Kidney (tissue), 14 donors: ENCODE results near the gene CACNG8. TPM values are rescaled to one million over a fixed set of nuclear protein-coding genes. Genes with fewer than 3 reads are reported as not detected.

Experiments used
- DNase-seq, 5 donors: peaks; one replicate each; pipeline ENCODE4 v3.0.0-alpha.2; 2013 to 2020
- FAIRE-seq: peaks from 2 replicates; lab custom pipeline; 2012; peaks lifted over from hg19 to GRCh38; lab: Jason Lieb, UNC
- H3K27ac ChIP-seq, 2 donors: one replicate each; pipeline ENCODE4 v1.7.0; 2013; ENCODE audit warnings: low read depth in 2 of 2, low read length in 2 of 2, inconsistent platforms in 1 of 2
- H3K27me3 ChIP-seq: one replicate; pipeline ENCODE4 v1.7.1; 2013; ENCODE audit warnings: low read length, inconsistent platforms; ENCODE audit not compliant: control insufficient read depth, insufficient read depth
- H3K36me3 ChIP-seq, 3 donors: one replicate each; pipeline versions ENCODE4 v1.7.0 to v1.7.1; 2013; ENCODE audit warnings: low read length in 3 of 3, control low read depth in 1 of 3, inconsistent platforms in 1 of 3; ENCODE audit not compliant: insufficient read depth in 3 of 3, control insufficient read depth in 2 of 3
- H3K4me1 ChIP-seq, 3 donors: one replicate each; pipeline versions ENCODE4 v1.7.0 to v1.7.1; 2013; ENCODE audit warnings: low read length in 3 of 3, inconsistent platforms in 1 of 3, low read depth in 1 of 3; ENCODE audit not compliant: control insufficient read depth in 2 of 3, insufficient read depth in 2 of 3
- H3K4me3 ChIP-seq, 3 donors: one replicate each; pipeline versions ENCODE4 v1.7.0 to v1.8.1; 2013; ENCODE audit warnings: low read length in 3 of 3, control low read depth in 1 of 3, inconsistent platforms in 1 of 3
- H3K9ac ChIP-seq, 3 donors: one replicate each; pipeline versions ENCODE4 v1.7.0 to v1.7.1; 2013; ENCODE audit warnings: low read length in 3 of 3, control low read depth in 1 of 3, inconsistent platforms in 1 of 3
- H3K9me3 ChIP-seq, 3 donors: one replicate each; pipeline versions ENCODE4 v1.7.0 to v1.7.1; 2013; ENCODE audit warnings: low read length in 3 of 3, control low read depth in 1 of 3, inconsistent platforms in 1 of 3; ENCODE audit not compliant: control insufficient read depth in 2 of 3, insufficient read depth in 1 of 3
- CTCF ChIP-seq: IDR thresholded peaks from 3 replicates; pipeline ENCODE4 v1.5.1; 2012; ENCODE audit warnings: mild to moderate bottlenecking, moderate library complexity, borderline replicate concordance; ENCODE audit not compliant: insufficient read depth; ENCODE audit errors: extremely low read depth
- intact Hi-C: fragments of 100-400 bp; cut with DNase I; formaldehyde crosslinking; loops from one replicate; pipeline ENCODE4 v1.11.1; 2022
- polyA plus RNA-seq: library from polyadenylated mRNA; stranded (reverse); fragments of 350-450 nt; fragmentation: Illumina TruSeq; extraction: RNeasy Lipid Tissue Mini Kit (QIAGEN cat#74804); gene quantifications from one replicate; pipeline ENCODE4 v1.2.3, GENCODE V29; 2014; ENCODE audit warnings: low read depth, low replicate concordance; ENCODE audit not compliant: insufficient read depth
- total RNA-seq: library from RNA; stranded (reverse); fragmentation: NEBNext Ultra II Directional; extraction: Animal tissue kit (Norgen Biotek cat#: 25700); gene quantifications from one replicate; pipeline ENCODE4 v1.2.1, GENCODE V29; 2021
- donor health status: control.
- donor health status: control.
- donor health status: control.
- donor health status: control.
- donor health status: control.
- donor health status: DM: yes; HTN: yes; CAD: no.
- donor health status: Normal renal cell carcinoma (clear cell type).

CACNG8 gene
- total and polyA plus RNA-seq, 2 donors from 2014 or later: 0.03 TPM; not detected in 1

- no peaks in the 10 kb centered on the region for H3K27me3 ChIP-seq
- no peak for FAIRE-seq
Measured at GRCh38 chr19:54002495-54003315, 40.0 kb downstream of the CACNG8 start.

GRCh38 chr19:54009440-54009839, 46.7 kb downstream of the CACNG8 start:
- H3K9ac ChIP-seq: no peak overlapping the region
- H3K4me3 ChIP-seq: no peak overlapping the region
- intact Hi-C loops: no loop called here
- FAIRE-seq: no peak
- DNase-seq: no peak
- H3K4me1 ChIP-seq: no peaks in the 10 kb centered on the region
- peaks cover 3% of the 10 kb centered on the region for H3K27me3 ChIP-seq
- no peaks in the 10 kb centered on the region for H3K9me3 ChIP-seq
- H3K36me3 ChIP-seq: no peaks in the 10 kb centered on the region
- TF ChIP-seq CTCF: no peak
- no peak overlapping the region for H3K27ac ChIP-seq

More at GRCh38 chr19:54002495-54003315, 40.0 kb downstream of the CACNG8 start:
- DNase-seq: peak in 1 of 5 donors; percentile 4
- no peak for TF ChIP-seq CTCF
- Histone ChIP-seq H3K9ac (no peak overlapping the region), H3K4me1 (no peaks in the 10 kb centered on the region), H3K9me3 (no peaks in the 10 kb centered on the region), H3K36me3 (no peaks in the 10 kb centered on the region), H3K27ac (no peak overlapping the region), H3K4me3 (no peak overlapping the region)
- intact Hi-C loops: no loop called here

GRCh38 chr19:54010474-54010873, 47.7 kb downstream of the CACNG8 start:
- intact Hi-C loops: no loop called here
- DNase-seq: no peak
- FAIRE-seq: no peak
- H3K36me3 ChIP-seq: no peaks in the 10 kb centered on the region
- TF ChIP-seq CTCF: no peak
- H3K9ac ChIP-seq: no peak overlapping the region
- H3K9me3 ChIP-seq: no peaks in the 10 kb centered on the region
- H3K4me3 ChIP-seq: no peak overlapping the region
- peaks cover 3% of the 10 kb centered on the region for H3K27me3 ChIP-seq
- H3K4me1 ChIP-seq: no peaks in the 10 kb centered on the region
- no peak overlapping the region for H3K27ac ChIP-seq
